ENCODE results near the gene CCDC6. TPM values are rescaled to one million over a fixed set of nuclear protein-coding genes. Genes with fewer than 3 reads are reported as not detected.
A peak's percentile ranks its signal among the peaks of the same experiment; 100 is the strongest.

CCDC6 gene
- total and polyA plus RNA-seq, 2 of the 8 experiments (the other 6 are each of a cell fraction or from before 2014, with no cell fraction given) = 42.2 to 74.4 TPM

GRCh38 chr10:59926086-59926485 lies 19.7 kb upstream of the CCDC6 start:
- Histone ChIP-seq H3K4ac (replicated peaks; ENCODE audit: insufficient read length, low read depth, low read length) (no peak overlapping the region), H3K9ac (replicated peaks in 1 of 4; ENCODE audit: extremely low read depth in 1 of 4, low read depth in 3 of 4, low read length in 3 of 4) (no peak overlapping the region), H3K79me2 (ENCODE audit: control insufficient read depth in 1 of 2, insufficient read depth in 2 of 2, low read length in 2 of 2) (no peaks in the 10 kb centered on the region), H2BK15ac (ENCODE audit: low read length) (no peak overlapping the region), H2BK20ac (ENCODE audit: low read length) (no peak overlapping the region), H3K14ac (ENCODE audit: insufficient read length) (no peak overlapping the region), H3K27me3 (replicated peaks in 1 of 4; ENCODE audit: control insufficient read depth in 3 of 4, extremely low read depth in 1 of 4, insufficient read depth in 3 of 4, low read length in 3 of 4) (no peaks in the 10 kb centered on the region), H4K5ac (ENCODE audit: insufficient read length, low read depth, low read length) (no peak overlapping the region), H2BK12ac (ENCODE audit: low read depth, low read length) (no peak overlapping the region), H2BK5ac (ENCODE audit: low read depth, low read length) (no peak overlapping the region), H3K9me3 (ENCODE audit: insufficient read depth in 2 of 2, low read depth in 1 of 2, low read length in 1 of 2) (peaks cover 0 to 8% of the 10 kb centered on the region in 2 experiments; a peak in 1 of 4 replicates), H3K56ac (replicated peaks; ENCODE audit: insufficient read length, low read depth, low read length) (no peak overlapping the region), H4K8ac (ENCODE audit: extremely low read depth, insufficient read depth, low read length) (no peak overlapping the region), H3K4me1 (replicated peaks in 1 of 4; ENCODE audit: control insufficient read depth in 3 of 4, insufficient read depth in 4 of 4, low read length in 3 of 4) (no peaks in the 10 kb centered on the region), H3K23me2 (ENCODE audit: low read depth, low read length) (no peaks in the 10 kb centered on the region), H2BK120ac (replicated peaks; ENCODE audit: low read depth, low read length) (no peak overlapping the region), H3K27ac (ENCODE audit: low read depth, low read length) (no peak overlapping the region), H2AFZ (ENCODE audit: low read length) (peak overlapping the region; percentile 78; the same call in 1 of the 2 replicates), H3K23ac (ENCODE audit: insufficient read length) (no peak overlapping the region), H3K79me1 (ENCODE audit: low read depth, low read length) (no peaks in the 10 kb centered on the region), H4K91ac (replicated peaks; ENCODE audit: insufficient read length, low read length) (no peak overlapping the region), H3K4me2 (ENCODE audit: insufficient read depth in 1 of 2, low read depth in 2 of 2, low read length in 2 of 2) (no peak overlapping the region), H4K20me1 (replicated peaks in 1 of 2; ENCODE audit: control insufficient read depth in 1 of 2, insufficient read depth in 2 of 2, low read length in 2 of 2) (no peaks in the 10 kb centered on the region), H3K4me3 (ENCODE audit: extremely low read depth in 1 of 4, insufficient read depth in 2 of 4, low read depth in 3 of 4, low read length in 4 of 4) (no peak overlapping the region), H3K18ac (ENCODE audit: extremely low read depth, low read length) (no peak overlapping the region; the same call in 1 of the 2 replicates), H2AK5ac (ENCODE audit: low read depth, low read length) (no peak overlapping the region), H3K36me3 (ENCODE audit: control insufficient read depth in 2 of 4, insufficient read depth in 4 of 4, low read length in 3 of 4) (no peaks in the 10 kb centered on the region; a peak in 1 of 8 replicates)
- WGBS, 2 experiments (ENCODE audit: extremely low coverage in 1 of 2, insufficient coverage in 1 of 2, insufficient read length in 1 of 2, insufficient replicate concordance in 2 of 2, low coverage in 1 of 2, low lambda C conversion rate in 2 of 2, missing lambda C conversion rate in 1 of 2) = 98% methylated on average over 2 of the region's 2 CpGs; no CpG with 5 or more reads in 1 of the 2 experiments
- ChIA-PET POLR2A (ENCODE audit: partially characterized antibody) (no interaction called here), CTCF (ENCODE audit: partially characterized antibody) (no interaction called here)
- TF ChIP-seq POU5F1 (IDR thresholded peaks at IDR 0.05; ENCODE audit: low read depth, low read length) (no peak), TAF1 (IDR thresholded peaks at IDR 0.05; ENCODE audit: low read depth, low read length) (no peak), HDAC2 (IDR thresholded peaks at IDR 0.05; ENCODE audit: borderline replicate concordance in 1 of 2, low read depth in 2 of 2, low read length in 2 of 2) (no peak), JUN (IDR thresholded peaks at IDR 0.05; ENCODE audit: low read depth, low read length) (no peak), KDM5A (IDR thresholded peaks at IDR 0.05; ENCODE audit: low read length) (no peak), CTCF (IDR thresholded peaks at IDR 0.05; ENCODE audit: control extremely low read depth in 1 of 3, insufficient read depth in 1 of 3, low read depth in 1 of 3, low read length in 3 of 3) (no peak), SIN3A (conservative IDR thresholded peaks at IDR 0.05 in 1 of 2, IDR thresholded peaks at IDR 0.05 in 1 of 2; ENCODE audit: low read depth in 1 of 2, low read length in 2 of 2) (no peak), RFX5 (IDR thresholded peaks at IDR 0.05; ENCODE audit: borderline replicate concordance, low read depth, low read length) (no peak), EZH2 (IDR thresholded peaks at IDR 0.05; ENCODE audit: low read depth, low read length, severe bottlenecking) (no peak), NANOG (IDR thresholded peaks at IDR 0.05; ENCODE audit: insufficient read depth, low read depth, low read length, poor library complexity, severe bottlenecking) (no peak), NRF1 (IDR thresholded peaks at IDR 0.05; ENCODE audit: low read depth, low read length) (no peak)
- DNase-seq (ENCODE audit: low read depth in 1 of 2, low spot score in 2 of 2) (no peak), FAIRE-seq (no peak)

Data from H1 (cell line).